GM18511 (cell line): Measurements from ENCODE around the gene ESYT2.
"Not testable (repeated sequence)": the region's sequence is repeated elsewhere in the genome, so short reads cannot be mapped to it uniquely, and the experiment has no call there.

ENCODE experiments used
- ATAC-seq: cut with Tn5 transposase; IDR thresholded peaks from one replicate; pipeline ENCODE4 v1.9.1; 2021; ENCODE audit warnings: mild to moderate bottlenecking, moderate library complexity; ENCODE audit not compliant: unreplicated experiment

The ESYT2 gene

GRCh38 chr7:158728911-158729645 is 100.2 kb downstream of the ESYT2 start:
- ATAC-seq, result no peak

DNA sequence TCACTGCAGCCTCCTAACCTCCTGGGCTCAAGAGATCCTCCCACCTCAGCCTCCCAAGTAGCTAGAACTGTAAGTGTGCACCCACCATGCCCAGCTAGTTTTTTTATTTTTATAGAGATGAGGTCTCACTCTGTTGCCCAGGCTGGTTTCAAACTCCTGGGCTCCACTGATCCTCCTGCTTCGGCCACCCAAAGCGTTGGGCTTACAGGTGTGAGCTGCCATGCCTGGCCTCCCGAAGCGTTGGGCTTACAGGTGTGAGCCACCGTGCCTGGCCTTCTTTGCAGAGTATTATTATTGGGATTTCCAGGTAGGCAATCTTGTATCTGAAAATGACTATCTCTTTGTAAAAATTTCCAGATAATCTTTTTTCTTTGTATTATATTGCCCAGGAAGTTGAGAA is 101.6 kb downstream of the ESYT2 start:
- ATAC-seq, result no peak

- no peak for ATAC-seq
These were observed 103.0 kb downstream of the ESYT2 start for GRCh38 chr7:158726277-158726807.

DNA sequence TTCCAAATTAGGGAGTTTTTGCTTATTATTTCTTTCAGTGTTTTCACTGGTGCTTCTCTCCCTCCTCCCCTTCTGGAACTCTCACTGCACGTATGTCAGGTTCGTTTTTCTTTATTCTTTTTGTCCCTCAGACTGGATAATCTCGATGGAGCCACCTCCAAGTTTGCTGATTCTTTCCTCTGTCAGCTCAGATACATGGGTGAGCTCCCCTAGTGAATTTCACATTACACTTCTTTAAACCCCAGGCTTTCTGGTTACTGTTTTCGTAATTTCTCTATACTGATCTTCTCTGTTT is 103.9 kb downstream of the ESYT2 start:
- no peak for ATAC-seq

GRCh38 chr7:158724658-158725505 is 104.4 kb downstream of the ESYT2 start:
- no peak for ATAC-seq

GRCh38 chr7:158723714-158724385 is 105.5 kb downstream of the ESYT2 start:
- no peak for ATAC-seq

DNA sequence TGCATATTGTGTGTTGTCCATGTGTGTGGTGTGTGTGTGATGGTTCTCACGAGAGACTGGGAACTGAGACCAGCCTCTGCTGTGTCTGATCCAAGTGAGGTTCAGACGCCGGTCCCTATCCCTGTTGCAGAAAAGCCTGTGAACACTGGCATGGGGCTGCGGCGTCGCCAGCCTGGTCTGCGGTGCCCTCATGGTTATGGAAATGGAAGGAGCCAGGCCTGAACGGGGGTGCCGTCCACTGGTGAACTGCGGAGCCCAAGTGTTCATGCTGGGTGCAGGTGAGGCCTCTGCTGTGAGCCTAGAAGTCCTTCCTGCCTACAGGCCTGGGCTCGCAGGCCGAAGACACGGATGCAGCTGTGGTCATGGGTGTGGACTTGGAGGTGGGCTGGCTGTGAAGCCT is 106.0 kb downstream of the ESYT2 start:
- no peak for ATAC-seq

DNA sequence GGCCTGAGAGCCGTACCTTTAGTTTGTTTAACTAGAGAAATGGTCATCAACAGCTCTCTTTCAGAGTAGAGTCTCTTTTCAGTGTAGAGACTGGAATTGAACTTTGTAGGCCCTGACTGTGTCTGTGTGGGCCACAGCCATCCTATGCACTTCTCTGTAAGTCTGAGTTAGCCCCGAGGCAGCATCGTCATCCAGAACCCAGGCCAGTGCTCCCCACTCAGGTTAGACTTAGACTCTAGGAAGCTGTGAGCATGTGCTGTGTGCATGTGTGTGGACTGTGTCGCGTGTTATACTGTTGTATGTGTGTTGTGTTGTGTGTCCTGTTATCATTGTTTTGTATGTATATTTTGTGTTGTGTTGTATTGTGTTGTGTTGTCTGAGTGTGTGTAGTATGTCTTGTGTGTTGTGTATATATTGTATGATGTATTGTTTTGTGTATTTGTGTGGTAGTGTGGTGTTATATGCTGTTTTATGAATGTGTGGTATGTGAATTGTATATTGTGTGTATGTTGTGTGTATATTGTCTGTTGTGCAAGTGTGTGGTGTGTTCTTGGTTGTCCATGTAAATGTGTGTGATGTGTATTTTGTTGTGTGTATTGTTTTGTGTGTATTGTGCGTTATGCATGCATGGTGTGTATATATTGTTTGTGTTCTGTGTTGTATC is 106.6 kb downstream of the ESYT2 start:
- ATAC-seq, result no peak

DNA sequence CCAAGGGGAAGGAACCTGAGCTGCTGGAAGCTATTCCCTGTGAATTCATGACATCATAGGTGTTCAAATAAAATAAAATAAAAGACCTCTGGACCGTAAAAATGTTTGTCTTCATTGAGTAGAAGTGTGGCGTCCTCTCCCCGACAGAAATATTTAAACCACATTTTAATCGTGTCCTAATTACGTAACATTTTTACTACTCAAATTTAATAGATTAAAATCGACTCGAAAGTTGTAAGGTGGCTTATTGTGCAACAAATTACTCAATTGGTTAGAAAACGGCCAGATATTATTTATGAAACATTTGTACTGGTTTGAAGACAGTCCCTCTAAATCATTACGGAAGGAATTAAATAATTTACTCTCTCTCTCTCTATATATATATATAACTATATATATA is 109.2 kb downstream of the ESYT2 start:
- ATAC-seq, result no peak

DNA sequence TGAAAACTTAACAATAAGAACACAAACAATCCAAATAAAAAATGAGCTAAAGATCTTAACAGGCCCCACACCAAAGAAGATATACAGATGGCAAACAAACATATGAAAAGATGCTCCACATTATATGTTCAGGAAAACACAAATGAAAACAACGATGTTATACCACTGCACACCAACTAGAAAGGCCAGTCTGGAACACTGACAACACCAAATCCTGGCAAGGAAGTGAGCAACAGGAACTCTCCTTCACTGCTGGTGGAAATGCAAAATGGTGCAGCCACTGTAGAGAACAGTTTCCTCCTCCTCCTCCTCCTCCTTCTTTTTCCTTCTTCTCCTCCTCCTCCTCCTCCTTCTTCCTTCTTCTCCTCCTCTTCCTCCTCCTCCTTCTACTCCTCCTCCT is 112.5 kb downstream of the ESYT2 start:
- no peak for ATAC-seq

DNA sequence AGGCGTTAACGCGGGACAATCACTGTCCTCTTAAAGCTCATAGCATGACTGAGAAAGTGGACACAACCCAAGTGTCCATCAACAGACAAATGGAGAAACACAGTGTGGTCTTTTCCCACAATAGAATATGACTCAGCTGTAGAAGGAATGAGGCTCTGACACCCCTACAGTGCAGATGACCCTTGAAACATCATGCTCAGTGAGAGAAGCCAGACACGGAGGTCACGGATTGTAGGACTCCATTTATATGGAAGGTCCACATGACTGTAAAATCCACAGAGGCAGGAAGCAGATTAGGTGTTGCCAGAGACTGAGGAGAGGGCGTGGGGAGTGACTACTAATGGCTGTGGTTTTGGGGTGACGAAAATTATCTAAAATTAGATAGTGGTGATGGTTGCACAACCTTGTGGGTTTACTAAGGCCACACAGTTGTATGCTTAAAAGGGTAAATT is 118.6 kb downstream of the ESYT2 start:
- ATAC-seq, result peak; percentile 75

GRCh38 chr7:158707610-158708009 is 121.7 kb downstream of the ESYT2 start:
- ATAC-seq, result no peak

GRCh38 chr7:158706710-158707590 is 122.4 kb downstream of the ESYT2 start:
- no peak for ATAC-seq

GRCh38 chr7:158706273-158706704 is 123.0 kb downstream of the ESYT2 start:
- ATAC-seq, result no peak

DNA sequence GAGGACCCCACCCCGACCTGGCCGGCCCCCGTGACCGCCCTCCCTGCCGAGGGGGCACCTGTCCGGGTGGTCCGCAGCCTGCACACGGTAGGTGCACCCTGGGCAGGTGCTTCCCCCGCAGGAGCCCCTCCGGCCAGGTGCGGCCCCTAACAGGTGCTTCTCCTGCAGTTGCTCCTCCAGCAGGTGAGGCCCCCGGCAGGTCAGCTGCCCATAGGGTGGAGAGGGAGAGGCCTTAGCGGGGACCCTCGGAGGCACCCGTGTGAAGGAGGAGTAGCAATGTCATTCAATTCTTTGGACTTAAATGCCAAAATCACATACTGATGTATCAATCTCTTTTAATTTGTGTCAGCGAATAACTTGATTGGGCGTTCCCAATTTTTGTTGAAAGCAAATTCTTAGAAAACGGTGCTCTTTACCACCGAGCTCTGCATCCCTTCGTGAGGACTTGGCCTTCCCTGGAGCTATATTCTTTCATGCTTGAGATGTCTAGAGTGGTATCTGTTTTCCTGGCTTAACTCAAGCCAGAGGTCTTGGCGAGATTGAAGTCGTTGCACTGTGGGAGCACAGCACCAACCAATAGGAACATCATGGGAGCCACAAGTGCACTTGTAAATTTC is 124.0 kb downstream of the ESYT2 start:
- no peak for ATAC-seq

DNA sequence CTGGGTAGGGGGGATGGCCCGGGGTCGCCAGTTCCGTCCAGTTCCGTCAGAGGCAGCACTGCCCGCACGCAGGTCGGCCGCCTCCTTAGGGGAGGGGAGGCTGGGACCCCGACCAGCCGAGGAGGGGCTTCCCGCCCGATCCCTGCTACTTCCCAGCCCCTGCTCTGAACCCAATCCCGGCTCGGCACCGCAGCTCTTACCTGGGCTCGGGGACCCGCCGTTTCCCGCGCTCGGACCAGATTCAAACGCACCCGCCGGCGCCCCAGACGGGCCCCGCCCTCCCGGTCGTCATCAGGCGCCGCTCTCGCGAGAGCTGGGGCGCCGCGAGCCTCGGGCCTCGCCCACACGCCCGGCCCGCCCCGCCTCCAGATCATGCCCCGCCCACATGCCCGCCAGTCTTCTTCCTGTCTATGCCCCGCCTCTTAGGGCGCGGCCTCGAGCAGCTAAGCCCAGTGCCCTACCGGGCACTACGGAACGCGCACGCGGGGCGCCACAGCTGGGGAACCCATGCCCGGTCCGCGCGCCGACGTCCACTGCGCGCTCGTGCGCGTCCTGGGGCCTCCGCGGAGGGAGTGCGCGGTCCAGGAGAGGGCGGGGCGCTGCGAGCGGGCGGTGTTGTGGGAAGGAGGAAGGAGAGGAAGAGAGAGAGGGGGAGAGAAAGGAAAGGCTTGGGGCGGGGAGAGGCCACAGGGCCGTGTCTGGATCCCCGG is 124.6 kb downstream of the ESYT2 start, which contains the start of gene NCAPG2:
NCAPG2 (minus strand) TSS at position 281 of the 710 bp plus-strand sequence. CDS start 2,905 bp downstream, outside the sequence.
- ATAC-seq, result peak; percentile 95

DNA sequence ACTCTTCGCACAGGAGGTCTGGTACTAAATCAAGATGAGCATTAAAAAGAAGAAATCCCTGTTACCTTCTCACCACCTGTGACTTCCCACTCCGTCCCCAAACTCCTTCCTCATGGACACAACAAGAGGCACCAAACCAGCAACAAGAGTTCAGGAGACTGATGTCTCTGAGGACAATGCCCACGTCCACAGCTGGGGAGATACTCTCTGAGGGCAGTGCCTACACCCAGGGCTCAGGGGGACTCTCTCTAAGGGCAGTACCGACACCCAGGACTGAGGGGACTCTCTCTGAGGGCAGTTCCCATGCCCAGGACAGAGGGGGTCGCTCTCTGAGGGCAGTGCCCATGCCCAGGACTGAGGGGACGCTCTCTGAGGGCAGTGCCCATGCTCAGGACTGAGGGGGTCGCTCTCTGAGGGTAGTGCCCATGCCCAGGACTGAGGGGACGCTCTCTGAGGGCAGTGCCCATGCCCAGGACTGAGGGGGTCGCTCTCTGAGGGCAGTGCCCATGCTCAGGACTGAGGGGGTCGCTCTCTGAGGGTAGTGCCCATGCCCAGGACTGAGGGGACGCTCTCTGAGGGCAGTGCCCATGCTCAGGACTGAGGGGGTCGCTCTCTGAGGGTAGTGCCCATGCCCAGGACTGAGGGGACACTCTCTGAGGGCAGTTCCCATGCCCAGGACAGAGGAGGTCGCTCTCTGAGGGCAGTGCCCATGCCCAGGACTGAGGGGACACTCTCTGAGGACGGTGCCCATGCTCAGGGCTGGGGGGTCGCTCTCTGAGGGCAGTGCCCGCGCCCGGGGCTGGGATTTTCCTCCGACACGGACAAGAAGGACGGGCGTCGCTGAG is 125.4 kb downstream of the ESYT2 start:
- not testable (repeated sequence) for ATAC-seq

DNA sequence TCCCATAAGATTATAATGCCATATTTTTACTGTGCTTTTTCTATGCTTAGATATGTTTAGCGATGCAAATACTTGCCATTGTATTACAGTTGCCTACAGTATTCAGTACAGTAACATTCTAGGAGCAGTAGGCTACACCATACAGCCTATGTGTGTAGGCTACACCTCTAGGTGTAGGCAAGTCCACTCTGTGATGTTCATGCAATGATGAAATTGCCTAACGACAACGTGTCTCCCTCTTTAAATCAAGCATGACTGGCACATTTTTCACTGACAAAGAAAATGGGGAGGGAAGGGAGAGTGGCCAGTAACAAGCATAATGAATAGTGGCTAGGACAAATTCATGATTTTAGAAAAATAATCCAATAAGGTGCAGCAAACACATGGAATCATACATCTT is 126.4 kb downstream of the ESYT2 start:
- no peak for ATAC-seq
